Suprapubic skin (tissue), 4 donors: Measurements from ENCODE around the gene CRACDL. TPM values are rescaled to one million over a fixed set of nuclear protein-coding genes. Genes with fewer than 3 reads are reported as not detected.

Source experiments
- DNase-seq, 2 donors: peaks; one replicate each; pipeline ENCODE4 v3.0.0-alpha.2; 2019; ENCODE audit warnings: low spot score in 2 of 2
- H3K27ac ChIP-seq: fragments of 200-600 bp; sonication (generic); one replicate; pipeline ENCODE4 v1.5.1; 2019
- H3K27me3 ChIP-seq: fragments of 200-600 bp; sonication (generic); one replicate; pipeline ENCODE4 v1.5.1; 2019
- H3K36me3 ChIP-seq: fragments of 200-600 bp; sonication (generic); one replicate; pipeline ENCODE4 v1.5.1; 2019
- H3K4me1 ChIP-seq: fragments of 200-600 bp; sonication (generic); one replicate; pipeline ENCODE4 v1.5.1; 2019
- H3K4me3 ChIP-seq: fragments of 200-600 bp; sonication (generic); one replicate; pipeline ENCODE4 v1.5.1; 2019; ENCODE audit warnings: mild to moderate bottlenecking
- H3K9me3 ChIP-seq: fragments of 200-600 bp; sonication (generic); one replicate; pipeline ENCODE4 v1.5.1; 2019
- CTCF ChIP-seq, 2 donors: fragments of 200-600 bp in 1 of 2; fragments of 450-650 bp in 1 of 2; sonication (generic) in 1 of 2; IDR thresholded peaks; one replicate each; pipeline ENCODE4 v1.5.1; 2016 to 2019; ENCODE audit warnings: antibody characterized with exemption in 2 of 2, mild to moderate bottlenecking in 1 of 2, moderate library complexity in 1 of 2
- EP300 ChIP-seq: sonication (generic); formaldehyde crosslinking; IDR thresholded peaks from one replicate; pipeline ENCODE4 v1.6.1; 2017; ENCODE audit warnings: antibody characterized with exemption
- POLR2A ChIP-seq, 2 donors: fragments of 450-650 bp; IDR thresholded peaks; one replicate each; pipeline ENCODE4 v1.6.1; 2017; ENCODE audit warnings: antibody characterized with exemption in 2 of 2, mild to moderate bottlenecking in 2 of 2, moderate library complexity in 2 of 2
- POLR2AphosphoS5 ChIP-seq, 3 donors: sonication (generic); formaldehyde crosslinking; IDR thresholded peaks; one replicate each; pipeline ENCODE4 v1.6.1; 2017; ENCODE audit warnings: antibody characterized with exemption in 3 of 3
- WGBS: methylation state at CpG from one replicate; pipeline ENCODE4 v1.1.5; 2018; 5-methylcytosine and 5-hydroxymethylcytosine counted together
- total RNA-seq, 4 donors: library from RNA; depleted of rRNA; stranded (reverse); fragments of >200 nt; gene quantifications; one replicate each; pipeline ENCODE4 v1.1.0, GENCODE V29; 2016

CRACDL gene
- total RNA-seq, 4 donors from 2014 or later: 5.2 to 13.0 (median 11.3) TPM

- Histone ChIP-seq H3K27me3 (peaks cover 4% of the 10 kb centered on the region), H3K4me1 (no peaks in the 10 kb centered on the region), H3K4me3 (no peak overlapping the region), H3K9me3 (peaks cover 6% of the 10 kb centered on the region), H3K27ac (no peak overlapping the region), H3K36me3 (no peaks in the 10 kb centered on the region)
- TF ChIP-seq EP300 (no peak), CTCF (IDR thresholded peaks at IDR 0.05) (no peak), POLR2AphosphoS5 (IDR thresholded peaks at IDR 0.05) (no peak), POLR2A (IDR thresholded peaks at IDR 0.05) (no peak)
- 89% methylated on average over 5 of the region's 5 CpGs for WGBS
- no peak for DNase-seq
These were observed 81.3 kb downstream of the CRACDL start for GRCh38 chr2:98854682-98855081.

GRCh38 chr2:98852932-98853331 is 83.1 kb downstream of the CRACDL start:
- no peak overlapping the region for H3K27ac ChIP-seq
- H3K9me3 ChIP-seq: no peaks in the 10 kb centered on the region
- 77% methylated on average over 2 of the region's 2 CpGs for WGBS
- H3K36me3 ChIP-seq: no peaks in the 10 kb centered on the region
- no peak overlapping the region for H3K4me3 ChIP-seq
- H3K27me3 ChIP-seq: peaks cover 5% of the 10 kb centered on the region
- H3K4me1 ChIP-seq: no peaks in the 10 kb centered on the region
- DNase-seq: no peak
- TF ChIP-seq POLR2A (IDR thresholded peaks at IDR 0.05): no peak
- no peak for TF ChIP-seq POLR2AphosphoS5 (IDR thresholded peaks at IDR 0.05)
- TF ChIP-seq EP300: no peak
- TF ChIP-seq CTCF (IDR thresholded peaks at IDR 0.05): no peak

- WGBS: 93% methylated on average over 8 of the region's 10 CpGs
- Histone ChIP-seq H3K27ac (no peak overlapping the region), H3K27me3 (peaks cover 5% of the 10 kb centered on the region), H3K36me3 (no peaks in the 10 kb centered on the region), H3K9me3 (no peaks in the 10 kb centered on the region), H3K4me1 (no peaks in the 10 kb centered on the region), H3K4me3 (no peak overlapping the region)
- TF ChIP-seq POLR2A (IDR thresholded peaks at IDR 0.05) (no peak), CTCF (IDR thresholded peaks at IDR 0.05) (no peak), EP300 (no peak), POLR2AphosphoS5 (IDR thresholded peaks at IDR 0.05) (no peak)
- DNase-seq: no peak
These were observed 86.0 kb downstream of the CRACDL start for GRCh38 chr2:98850074-98850473.

- Histone ChIP-seq H3K27ac (no peak overlapping the region), H3K9me3 (no peaks in the 10 kb centered on the region), H3K36me3 (no peaks in the 10 kb centered on the region), H3K4me1 (no peaks in the 10 kb centered on the region), H3K27me3 (peaks cover 5% of the 10 kb centered on the region), H3K4me3 (no peak overlapping the region)
- DNase-seq: no peak
- 88% methylated on average over 5 of the region's 5 CpGs for WGBS
- TF ChIP-seq POLR2A (IDR thresholded peaks at IDR 0.05): no peak
These were observed 86.9 kb downstream of the CRACDL start for GRCh38 chr2:98849113-98849512.

- no peak overlapping the region for H3K27ac ChIP-seq
- H3K27me3 ChIP-seq: peaks cover 5% of the 10 kb centered on the region
- H3K9me3 ChIP-seq: no peaks in the 10 kb centered on the region
- H3K4me1 ChIP-seq: no peaks in the 10 kb centered on the region
- TF ChIP-seq EP300 (no peak), CTCF (IDR thresholded peaks at IDR 0.05) (no peak), POLR2A (IDR thresholded peaks at IDR 0.05) (no peak), POLR2AphosphoS5 (IDR thresholded peaks at IDR 0.05) (no peak)
- no peaks in the 10 kb centered on the region for H3K36me3 ChIP-seq
- WGBS: 74% methylated on average over 5 of the region's 5 CpGs
- no peak for DNase-seq
- H3K4me3 ChIP-seq: no peak overlapping the region
These were observed 88.2 kb downstream of the CRACDL start for GRCh38 chr2:98847853-98848252.

- Histone ChIP-seq H3K9me3 (no peaks in the 10 kb centered on the region), H3K4me3 (no peak overlapping the region), H3K4me1 (no peaks in the 10 kb centered on the region), H3K27me3 (peaks cover 5% of the 10 kb centered on the region), H3K27ac (no peak overlapping the region), H3K36me3 (no peaks in the 10 kb centered on the region)
- DNase-seq: no peak
- TF ChIP-seq POLR2A (IDR thresholded peaks at IDR 0.05) (no peak), POLR2AphosphoS5 (IDR thresholded peaks at IDR 0.05) (no peak), EP300 (no peak), CTCF (IDR thresholded peaks at IDR 0.05) (no peak)
These were observed 90.0 kb downstream of the CRACDL start for GRCh38 chr2:98846041-98846440.
